Neutrophil (primary cell): ENCODE data around the gene MED12L.

Experiments used
- H3K27ac ChIP-seq: fragments of 200-600 bp; sonication (generic); 2 replicates; pipeline ENCODE4 v1.5.1; 2016; ENCODE audit warnings: mild to moderate bottlenecking, moderate library complexity
- H3K27me3 ChIP-seq: fragments of 200-600 bp; sonication (generic); 2 replicates; pipeline ENCODE4 v1.6.0; 2016; ENCODE audit warnings: mild to moderate bottlenecking
- H3K36me3 ChIP-seq: fragments of 200-600 bp; sonication (generic); 2 replicates; pipeline ENCODE4 v1.5.1; 2017
- H3K4me1 ChIP-seq, 2 experiments: fragments of 200-600 bp in 1 of 2; sonication (generic) in 1 of 2; 1 replicate in 1 of 2; 2 replicates in 1 of 2; pipeline versions ENCODE4 v1.5.1 to v1.6.1; 2013 to 2016; ENCODE audit warnings: low read depth in 1 of 2, low read length in 1 of 2, mild to moderate bottlenecking in 1 of 2, moderate library complexity in 1 of 2; ENCODE audit not compliant: control insufficient read depth in 1 of 2, insufficient read depth in 1 of 2
- H3K4me3 ChIP-seq, 2 experiments: fragments of 200-600 bp in 1 of 2; sonication (generic) in 1 of 2; 1 replicate in 1 of 2; 2 replicates in 1 of 2; pipeline ENCODE4 v1.5.1; 2013 to 2016; ENCODE audit warnings: low read depth in 1 of 2, low read length in 1 of 2, mild to moderate bottlenecking in 1 of 2, moderate library complexity in 1 of 2
- H3K9me3 ChIP-seq: fragments of 200-600 bp; sonication (generic); 2 replicates; pipeline ENCODE4 v1.5.1; 2016
- TF ChIP-seq, protein P1 (sequence below): fragments of 200-600 bp; sonication (generic); IDR thresholded peaks from 2 replicates; pipeline ENCODE4 v1.5.1; 2016; ENCODE audit warnings: antibody characterized with exemption

Gene MED12L

DNA sequence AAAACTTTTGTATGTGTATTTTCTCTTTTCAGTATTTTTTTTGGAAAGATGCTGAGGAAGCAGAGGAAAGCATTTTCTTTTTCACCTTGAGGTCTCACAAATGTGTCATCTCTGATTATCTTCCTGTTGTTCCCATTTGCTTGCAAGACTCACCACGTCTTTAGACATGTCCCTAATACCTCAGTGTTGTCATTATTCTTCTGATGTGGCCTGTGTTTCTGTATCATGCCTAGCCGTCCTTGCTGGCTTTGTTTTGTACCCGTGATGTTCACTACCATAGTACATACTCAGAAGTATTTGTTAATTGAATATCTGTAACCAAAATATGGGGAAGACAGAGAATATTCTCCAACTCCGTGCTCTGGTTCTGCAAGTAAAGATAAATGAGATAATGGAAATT, 197.9 kb downstream of the MED12L start:
- H3K36me3 ChIP-seq = no peaks in the 10 kb centered on the region
- no peak overlapping the region for H3K4me3 ChIP-seq
- H3K27me3 ChIP-seq = no peaks in the 10 kb centered on the region
- no peaks in the 10 kb centered on the region for H3K9me3 ChIP-seq
- H3K4me1 ChIP-seq = peaks cover 18 to 28% of the 10 kb centered on the region in 2 experiments
- TF ChIP-seq, protein P1, sequence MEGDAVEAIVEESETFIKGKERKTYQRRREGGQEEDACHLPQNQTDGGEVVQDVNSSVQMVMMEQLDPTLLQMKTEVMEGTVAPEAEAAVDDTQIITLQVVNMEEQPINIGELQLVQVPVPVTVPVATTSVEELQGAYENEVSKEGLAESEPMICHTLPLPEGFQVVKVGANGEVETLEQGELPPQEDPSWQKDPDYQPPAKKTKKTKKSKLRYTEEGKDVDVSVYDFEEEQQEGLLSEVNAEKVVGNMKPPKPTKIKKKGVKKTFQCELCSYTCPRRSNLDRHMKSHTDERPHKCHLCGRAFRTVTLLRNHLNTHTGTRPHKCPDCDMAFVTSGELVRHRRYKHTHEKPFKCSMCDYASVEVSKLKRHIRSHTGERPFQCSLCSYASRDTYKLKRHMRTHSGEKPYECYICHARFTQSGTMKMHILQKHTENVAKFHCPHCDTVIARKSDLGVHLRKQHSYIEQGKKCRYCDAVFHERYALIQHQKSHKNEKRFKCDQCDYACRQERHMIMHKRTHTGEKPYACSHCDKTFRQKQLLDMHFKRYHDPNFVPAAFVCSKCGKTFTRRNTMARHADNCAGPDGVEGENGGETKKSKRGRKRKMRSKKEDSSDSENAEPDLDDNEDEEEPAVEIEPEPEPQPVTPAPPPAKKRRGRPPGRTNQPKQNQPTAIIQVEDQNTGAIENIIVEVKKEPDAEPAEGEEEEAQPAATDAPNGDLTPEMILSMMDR = no peak
- no peak overlapping the region for H3K27ac ChIP-seq

DNA sequence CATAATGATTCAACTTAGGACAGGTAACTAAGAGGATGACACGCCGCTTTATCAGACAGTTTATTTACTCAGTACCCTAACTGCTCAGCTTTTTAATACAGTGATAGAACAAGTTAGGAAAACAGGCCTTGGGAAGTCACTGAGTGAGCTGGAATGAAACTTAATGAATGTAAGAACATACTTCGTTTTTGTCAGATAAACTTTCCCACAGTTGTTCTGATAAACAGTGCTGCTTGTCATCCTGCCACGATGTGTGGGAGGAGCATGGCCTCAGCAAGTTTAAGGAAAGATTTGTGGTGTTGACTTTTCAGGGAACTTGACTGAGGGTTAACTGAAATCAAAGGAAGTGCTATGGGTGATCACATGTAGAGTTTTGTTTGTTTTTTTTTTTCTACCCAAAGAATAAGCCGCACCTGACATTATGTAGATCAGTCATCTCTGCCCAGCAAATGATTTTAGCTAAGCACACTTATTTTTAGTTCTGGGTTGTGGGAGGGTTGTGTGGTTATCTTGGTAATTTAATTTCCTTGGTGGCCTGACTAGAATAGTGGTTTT, 198.5 kb downstream of the MED12L start:
- Histone ChIP-seq H3K9me3 (no peaks in the 10 kb centered on the region), H3K4me3 (no peak overlapping the region), H3K4me1 (peaks cover 12 to 22% of the 10 kb centered on the region in 2 experiments), H3K36me3 (no peaks in the 10 kb centered on the region), H3K27ac (no peak overlapping the region), H3K27me3 (no peaks in the 10 kb centered on the region)
- TF ChIP-seq, protein P1 = no peak

DNA sequence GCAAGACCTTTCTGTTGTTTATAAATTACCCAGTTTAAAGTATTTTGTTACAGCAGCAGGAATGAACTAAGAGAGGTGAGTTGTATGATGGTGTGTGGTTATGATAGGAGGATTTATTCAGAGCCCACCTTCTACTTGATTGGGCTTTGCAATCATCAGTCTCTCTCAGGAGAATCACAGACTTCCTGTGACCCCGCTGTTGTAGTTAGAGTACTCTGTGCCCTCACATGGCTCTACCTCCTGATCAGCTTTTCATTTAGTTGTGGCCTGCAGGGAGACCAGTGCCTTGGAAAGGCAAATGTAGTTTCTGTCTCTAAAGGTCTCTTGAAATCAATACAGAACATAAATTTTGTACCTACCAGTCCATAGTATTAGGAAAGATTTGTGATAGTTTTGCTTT, 200.5 kb downstream of the MED12L start:
- Histone ChIP-seq H3K4me1 (peaks cover 0 to 4% of the 10 kb centered on the region in 2 experiments), H3K9me3 (no peaks in the 10 kb centered on the region), H3K27ac (no peak overlapping the region), H3K4me3 (no peak overlapping the region), H3K36me3 (no peaks in the 10 kb centered on the region), H3K27me3 (no peaks in the 10 kb centered on the region)
- TF ChIP-seq, protein P1 = no peak

GRCh38 chr3:151289445-151289844, 204.0 kb downstream of the MED12L start:
- Histone ChIP-seq H3K4me3 (no peak overlapping the region), H3K4me1 (no peaks in the 10 kb centered on the region), H3K36me3 (no peaks in the 10 kb centered on the region), H3K27me3 (no peaks in the 10 kb centered on the region), H3K9me3 (no peaks in the 10 kb centered on the region), H3K27ac (no peak overlapping the region)
- TF ChIP-seq, protein P1 = no peak

- H3K27ac ChIP-seq = no peak overlapping the region
- H3K27me3 ChIP-seq = no peaks in the 10 kb centered on the region
- H3K4me3 ChIP-seq = no peak overlapping the region
- H3K4me1 ChIP-seq = no peaks in the 10 kb centered on the region
- TF ChIP-seq, protein P1 = peak; percentile 53
- H3K36me3 ChIP-seq = no peaks in the 10 kb centered on the region
- no peaks in the 10 kb centered on the region for H3K9me3 ChIP-seq
Observed at GRCh38 chr3:151290673-151291072, 205.2 kb downstream of the MED12L start.

GRCh38 chr3:151293127-151293526, 207.7 kb downstream of the MED12L start:
- no peaks in the 10 kb centered on the region for H3K36me3 ChIP-seq
- H3K9me3 ChIP-seq = no peaks in the 10 kb centered on the region
- no peaks in the 10 kb centered on the region for H3K27me3 ChIP-seq
- H3K4me1 ChIP-seq = no peaks in the 10 kb centered on the region
- no peak overlapping the region for H3K4me3 ChIP-seq
- no peak overlapping the region for H3K27ac ChIP-seq
- TF ChIP-seq, protein P1 = no peak
